Measurements from ENCODE around the gene RHAG. TPM values are rescaled to one million over a fixed set of nuclear protein-coding genes. Genes with fewer than 3 reads are reported as not detected.
A peak's percentile ranks its signal among the peaks of the same experiment; 100 is the strongest.
"Not testable (repeated sequence)": the region's sequence is repeated elsewhere in the genome, so short reads cannot be mapped to it uniquely, and the experiment has no call there.

Gene RHAG
- total RNA-seq, 1 donor from 2014 or later = not detected

GRCh38 chr6:49666480-49666879 is 29.8 kb upstream of the RHAG start:
- peak overlapping the region; percentile 78 for H3K27ac Mint-ChIP-seq
- TF ChIP-seq CTCF (IDR thresholded peaks at IDR 0.05; ENCODE audit: unreplicated experiment) = no peak
- peaks cover 13% of the 10 kb centered on the region for H3K9me3 Mint-ChIP-seq

GRCh38 chr6:49664817-49665216 is 28.2 kb upstream of the RHAG start:
- Mint-ChIP-seq H3K27ac (no peak overlapping the region), H3K27me3 (ENCODE audit: low read depth) (no peaks in the 10 kb centered on the region), H3K9me3 (peaks cover 4% of the 10 kb centered on the region), H3K36me3 (no peaks in the 10 kb centered on the region), H3K4me1 (peaks cover 27% of the 10 kb centered on the region), H3K4me3 (no peak overlapping the region)
- DNase-seq (ENCODE audit: low spot score in 2 of 2, unreplicated experiment in 2 of 2) = no peak
- no peak for TF ChIP-seq CTCF (IDR thresholded peaks at IDR 0.05; ENCODE audit: unreplicated experiment)

More at GRCh38 chr6:49666480-49666879, 29.8 kb upstream of the RHAG start:
- Mint-ChIP-seq H3K36me3 (peaks cover 3% of the 10 kb centered on the region), H3K27me3 (ENCODE audit: low read depth) (no peaks in the 10 kb centered on the region), H3K4me3 (no peak overlapping the region), H3K4me1 (peaks cover 27% of the 10 kb centered on the region)
- no peak for DNase-seq (ENCODE audit: low spot score in 2 of 2, unreplicated experiment in 2 of 2)

GRCh38 chr6:49664054-49664453 is 27.4 kb upstream of the RHAG start:
- not testable (repeated sequence) for H3K27me3 Mint-ChIP-seq (ENCODE audit: low read depth); H3K4me3 Mint-ChIP-seq; H3K36me3 Mint-ChIP-seq; DNase-seq (ENCODE audit: low spot score in 2 of 2, unreplicated experiment in 2 of 2); H3K9me3 Mint-ChIP-seq; H3K27ac Mint-ChIP-seq
- H3K4me1 Mint-ChIP-seq = peaks cover 27% of the 10 kb centered on the region

- H3K9me3 Mint-ChIP-seq = peaks cover 8% of the 10 kb centered on the region
- H3K36me3 Mint-ChIP-seq = no peaks in the 10 kb centered on the region
- TF ChIP-seq CTCF (IDR thresholded peaks at IDR 0.05; ENCODE audit: unreplicated experiment) = no peak
- H3K27me3 Mint-ChIP-seq (ENCODE audit: low read depth) = no peaks in the 10 kb centered on the region
- no peak overlapping the region for H3K4me3 Mint-ChIP-seq
- DNase-seq (ENCODE audit: low spot score in 2 of 2, unreplicated experiment in 2 of 2) = no peak
- H3K4me1 Mint-ChIP-seq = peaks cover 27% of the 10 kb centered on the region
- peak overlapping the region; percentile 78 for H3K27ac Mint-ChIP-seq
These were observed 26.2 kb upstream of the RHAG start for GRCh38 chr6:49662892-49663261.

- no peak for DNase-seq (ENCODE audit: low spot score in 2 of 2, unreplicated experiment in 2 of 2)
- Mint-ChIP-seq H3K36me3 (no peaks in the 10 kb centered on the region), H3K9me3 (peaks cover 8% of the 10 kb centered on the region), H3K27me3 (ENCODE audit: low read depth) (no peaks in the 10 kb centered on the region), H3K4me1 (peaks cover 27% of the 10 kb centered on the region), H3K27ac (peak overlapping the region; percentile 28), H3K4me3 (no peak overlapping the region)
- no peak for TF ChIP-seq CTCF (IDR thresholded peaks at IDR 0.05; ENCODE audit: unreplicated experiment)
These were observed 25.7 kb upstream of the RHAG start for GRCh38 chr6:49662231-49662891.

- no peak for TF ChIP-seq CTCF (IDR thresholded peaks at IDR 0.05; ENCODE audit: unreplicated experiment)
- H3K4me1 Mint-ChIP-seq = peaks cover 41% of the 10 kb centered on the region
- no peaks in the 10 kb centered on the region for H3K36me3 Mint-ChIP-seq
- no peaks in the 10 kb centered on the region for H3K27me3 Mint-ChIP-seq (ENCODE audit: low read depth)
- no peak overlapping the region for H3K4me3 Mint-ChIP-seq
- H3K9me3 Mint-ChIP-seq = peaks cover 4% of the 10 kb centered on the region
- no peak for DNase-seq (ENCODE audit: low spot score in 2 of 2, unreplicated experiment in 2 of 2)
- peak overlapping the region; percentile 44 for H3K27ac Mint-ChIP-seq
These were observed 17.3 kb upstream of the RHAG start for GRCh38 chr6:49653942-49654341.

Data from mesothelial cell of epicardium (in vitro differentiated cells).